ENCODE results near the gene BCL11B. TPM values are rescaled to one million over a fixed set of nuclear protein-coding genes. Genes with fewer than 3 reads are reported as not detected.

BCL11B gene
- total and polyA plus RNA-seq, 2 donors (not counting 1 experiment from before 2014, with no cell fraction given) = 0.33 to 0.42 TPM

- Histone ChIP-seq H2AFZ (ENCODE audit: insufficient read depth, low read depth, low read length, poor library complexity, severe bottlenecking) (no peak overlapping the region), H3K4me1 (ENCODE audit: control insufficient read depth in 2 of 2, insufficient read depth in 2 of 2, low read length in 2 of 2) (no peaks in the 10 kb centered on the region), H3K4me3 (ENCODE audit: control extremely low read depth in 1 of 5, extremely low read depth in 1 of 5, insufficient read depth in 1 of 5, low read depth in 2 of 5, low read length in 4 of 5) (no peak overlapping the region), H4K20me1 (ENCODE audit: control insufficient read depth, insufficient read depth, low read length, poor library complexity, severe bottlenecking) (no peaks in the 10 kb centered on the region), H3K9ac (ENCODE audit: low read length) (no peak overlapping the region), H3K27me3 (replicated peaks in 1 of 4; ENCODE audit: control extremely low read depth in 1 of 4, control insufficient read depth in 3 of 4, insufficient read depth in 4 of 4, low read length in 3 of 4) (peaks cover 0 to 14% (median 2%) of the 10 kb centered on the region in 4 experiments), H3K79me2 (ENCODE audit: control insufficient read depth, insufficient read depth, low read length) (no peaks in the 10 kb centered on the region), H3K9me3 (ENCODE audit: control extremely low read depth in 1 of 3, control insufficient read depth in 2 of 3, insufficient read depth in 1 of 3, low read length in 2 of 3) (peaks cover 0 to 71% (median 6%) of the 10 kb centered on the region in 3 donors), H3K27ac (ENCODE audit: low read length in 2 of 2) (no peak overlapping the region), H3K36me3 (replicated peaks in 1 of 2; ENCODE audit: control extremely low read depth in 1 of 2, control insufficient read depth in 1 of 2, extremely low read depth in 1 of 2, insufficient read depth in 2 of 2, low read length in 1 of 2) (no peaks in the 10 kb centered on the region), H3K4me2 (replicated peaks; ENCODE audit: low read depth, low read length, poor library complexity, severe bottlenecking) (no peak overlapping the region)
- H3K4me1 Mint-ChIP-seq = no peaks in the 10 kb centered on the region
- 65% methylated on average over 3 of the region's 3 CpGs for WGBS (ENCODE audit: insufficient coverage)
- intact Hi-C loops (cut with micrococcal nuclease) = no loop called here
- H3K4me3 Mint-ChIP-seq = no peak overlapping the region
- H3K27ac Mint-ChIP-seq = no peak overlapping the region
- H3K27me3 Mint-ChIP-seq = peaks cover 27% of the 10 kb centered on the region
- no peak for TF ChIP-seq CTCF (IDR thresholded peaks at IDR 0.05)
- TF ChIP-seq EZH2 (IDR thresholded peaks at IDR 0.05; ENCODE audit: borderline replicate concordance, insufficient read depth, low read depth, low read length, poor library complexity, severe bottlenecking) = no peak
- CTCF ChIA-PET = no interaction called here
- ATAC-seq (ENCODE audit: low read depth) (no peak), DNase-seq (no peak)
- peaks cover 2% of the 10 kb centered on the region for H3K9me3 Mint-ChIP-seq (ENCODE audit: insufficient read depth)
- POLR2A ChIA-PET = no interaction called here
Measured at GRCh38 chr14:99232714-99233214, 39.2 kb downstream of the BCL11B start.

- Mint-ChIP-seq H3K4me1 (no peaks in the 10 kb centered on the region), H3K27me3 (peaks cover 23% of the 10 kb centered on the region), H3K27ac (no peak overlapping the region), H3K9me3 (ENCODE audit: insufficient read depth) (peaks cover 2% of the 10 kb centered on the region), H3K4me3 (no peak overlapping the region)
- intact Hi-C loops (cut with micrococcal nuclease) = no loop called here
- no peak for TF ChIP-seq EZH2 (IDR thresholded peaks at IDR 0.05; ENCODE audit: borderline replicate concordance, insufficient read depth, low read depth, low read length, poor library complexity, severe bottlenecking)
- no peak for TF ChIP-seq CTCF (IDR thresholded peaks at IDR 0.05)
- Histone ChIP-seq H3K36me3 (replicated peaks in 1 of 2; ENCODE audit: control extremely low read depth in 1 of 2, control insufficient read depth in 1 of 2, extremely low read depth in 1 of 2, insufficient read depth in 2 of 2, low read length in 1 of 2) (no peaks in the 10 kb centered on the region), H3K9ac (ENCODE audit: low read length) (no peak overlapping the region), H3K9me3 (ENCODE audit: control extremely low read depth in 1 of 3, control insufficient read depth in 2 of 3, insufficient read depth in 1 of 3, low read length in 2 of 3) (peaks cover 0 to 65% (median 6%) of the 10 kb centered on the region in 3 donors), H4K20me1 (ENCODE audit: control insufficient read depth, insufficient read depth, low read length, poor library complexity, severe bottlenecking) (no peaks in the 10 kb centered on the region), H3K27me3 (replicated peaks in 1 of 4; ENCODE audit: control extremely low read depth in 1 of 4, control insufficient read depth in 3 of 4, insufficient read depth in 4 of 4, low read length in 3 of 4) (peaks cover 0 to 14% (median 2%) of the 10 kb centered on the region in 4 experiments), H3K27ac (ENCODE audit: low read length in 2 of 2) (no peak overlapping the region), H3K4me3 (ENCODE audit: control extremely low read depth in 1 of 5, extremely low read depth in 1 of 5, insufficient read depth in 1 of 5, low read depth in 2 of 5, low read length in 4 of 5) (no peak overlapping the region), H3K4me2 (replicated peaks; ENCODE audit: low read depth, low read length, poor library complexity, severe bottlenecking) (no peak overlapping the region), H3K4me1 (ENCODE audit: control insufficient read depth in 2 of 2, insufficient read depth in 2 of 2, low read length in 2 of 2) (no peaks in the 10 kb centered on the region), H3K79me2 (ENCODE audit: control insufficient read depth, insufficient read depth, low read length) (no peaks in the 10 kb centered on the region), H2AFZ (ENCODE audit: insufficient read depth, low read depth, low read length, poor library complexity, severe bottlenecking) (no peak overlapping the region)
- ChIA-PET CTCF (no interaction called here), POLR2A (no interaction called here)
- ATAC-seq (ENCODE audit: low read depth) (no peak), DNase-seq (no peak)
- WGBS (ENCODE audit: insufficient coverage) = 42% methylated on average over 21 of the region's 21 CpGs
Measured at GRCh38 chr14:99231850-99232713, 39.9 kb downstream of the BCL11B start.
